GM12878 (cell line): ENCODE data around the gene FRK. TPM values are rescaled to one million over a fixed set of nuclear protein-coding genes. Genes with fewer than 3 reads are reported as not detected.
A peak's percentile ranks its signal among the peaks of the same experiment; 100 is the strongest.

Experiments
- BCLAF1 ChIP-seq: fragments of 450-650 bp; IDR thresholded peaks from 2 replicates; pipeline ENCODE4 v1.6.1; 2017; ENCODE audit warnings: antibody characterized with exemption, mild to moderate bottlenecking, moderate library complexity
- BHLHE40 ChIP-seq, 2 experiments: fragments of 450-650 bp in 1 of 2; IDR thresholded peaks; 2 replicates each; pipeline ENCODE4 v1.6.1; 2011 to 2017; ENCODE audit warnings: low read depth in 2 of 2, borderline replicate concordance in 1 of 2, improper control_type of control experiment in 1 of 2, low read length in 1 of 2, mild to moderate bottlenecking in 1 of 2
- CHD1 ChIP-seq: IDR thresholded peaks from 2 replicates; pipeline ENCODE4 v1.6.1; 2012; ENCODE audit warnings: low read depth, low read length, improper control_type of control experiment
- CHD4 ChIP-seq: fragments of 200-600 bp; sonication (generic); IDR thresholded peaks from 2 replicates; pipeline ENCODE4 v1.6.1; 2016; ENCODE audit warnings: mild to moderate bottlenecking
- LARP7 ChIP-seq: fragments of 450-650 bp; IDR thresholded peaks from 2 replicates; pipeline ENCODE4 v1.6.1; 2017; ENCODE audit warnings: mild to moderate bottlenecking
- POU2F2 ChIP-seq: IDR thresholded peaks from 3 replicates; pipeline ENCODE4 v1.6.1; 2011; ENCODE audit warnings: low read depth, mild to moderate bottlenecking, low read length, borderline replicate concordance
- SIN3A ChIP-seq: IDR thresholded peaks from 2 replicates; pipeline ENCODE4 v1.6.1; 2012; ENCODE audit warnings: low read depth, low read length, improper control_type of control experiment
- SMC3 ChIP-seq: IDR thresholded peaks from 2 replicates; pipeline ENCODE4 v1.6.1; 2011; ENCODE audit warnings: low read length, improper control_type of control experiment, borderline replicate concordance
- STAT3 ChIP-seq: IDR thresholded peaks from 2 replicates; pipeline ENCODE4 v1.6.1; 2011; ENCODE audit warnings: low read depth, low read length, improper control_type of control experiment
- TCF7 ChIP-seq: IDR thresholded peaks from 2 replicates; pipeline ENCODE4 v1.6.1; 2014; ENCODE audit warnings: antibody characterized with exemption, borderline replicate concordance
- ZBED1 ChIP-seq: IDR thresholded peaks from 2 replicates; pipeline ENCODE4 v1.6.1; 2016; ENCODE audit warnings: borderline replicate concordance
- ZBTB40 ChIP-seq: fragments of 450-650 bp; IDR thresholded peaks from 2 replicates; pipeline ENCODE4 v1.6.1; 2016; ENCODE audit warnings: mild to moderate bottlenecking, moderate library complexity, borderline replicate concordance
- ZNF24 ChIP-seq: fragments of 450-650 bp; IDR thresholded peaks from 2 replicates; pipeline ENCODE4 v1.6.1; 2017; ENCODE audit warnings: antibody characterized with exemption, mild to moderate bottlenecking
- ZNF687 ChIP-seq: fragments of 450-650 bp; IDR thresholded peaks from 2 replicates; pipeline ENCODE4 v1.6.1; 2017; ENCODE audit warnings: mild to moderate bottlenecking, moderate library complexity
- polyA plus RNA-seq, 11 experiments: library from polyadenylated mRNA; depleted of rRNA in 4 of 11; unstranded in 6 of 11; stranded (reverse) in 5 of 11; fragments of >200 nt; fragmentation: Nextera tagmentation in 4 of 11; fragmentation: Illumina TruSeq in 1 of 11; extraction: Ambion mirVana in 4 of 11; extraction: Trizol in 1 of 11; gene quantifications; 1 replicate in 1 of 11; 2 replicates in 10 of 11; pipeline versions ENCODE4 v1.2.1 to v1.2.3, GENCODE V29; 2011 to 2016; ENCODE audit warnings: inconsistent platforms in 2 of 11, missing spikeins in 2 of 11, low read depth in 1 of 11
- total RNA-seq, 4 experiments: library from RNA; depleted of rRNA in 3 of 4; stranded (reverse); fragments of >200 nt in 3 of 4; fragmentation: Illumina TruSeq in 1 of 4; extraction: Trizol in 1 of 4; gene quantifications; 2 replicates each; pipeline versions ENCODE4 v1.2.1 to v1.2.3, GENCODE V29; 2013 to 2021

FRK gene
- total and polyA plus RNA-seq, 10 of the 15 experiments (the other 5 are each of a cell fraction or from before 2014, with no cell fraction given) = 0.29 to 2.4 (median 1.2) TPM

- TF ChIP-seq ZNF687 = peak; percentile 52
- TF ChIP-seq ZNF24 = no peak
- peak; percentile 99 for TF ChIP-seq LARP7
- 0 out of 2 replicates have a peak, but pooled peaks have one; percentile 18 for TF ChIP-seq SMC3
- peak; percentile 85 for TF ChIP-seq SIN3A
- TF ChIP-seq BHLHE40 (IDR thresholded peaks at IDR 0.05; ENCODE audit: borderline replicate concordance in 1 of 2, low read depth in 2 of 2, low read length in 1 of 2) = peak; percentile 6 to 82; a peak in 3 of 4 replicates
- no peak for TF ChIP-seq TCF7
- TF ChIP-seq ZBTB40 = no peak
- TF ChIP-seq ZBED1 = no peak
- TF ChIP-seq BCLAF1 = no peak
- no peak; the same call in 1 of the 2 replicates for TF ChIP-seq CHD1
- no peak for TF ChIP-seq STAT3
- no peak for TF ChIP-seq POU2F2
- no peak for TF ChIP-seq CHD4
Measured at GRCh38 chr6:116100419-116101301, 40.0 kb upstream of the FRK start, which contains the start of gene NT5DC1 (continued).
